HG02759 (cell line): ENCODE data around the gene RAPGEF3.

Experiments
- ATAC-seq: cut with Tn5 transposase; IDR thresholded peaks from one replicate; pipeline ENCODE4 v1.9.1; 2021; ENCODE audit warnings: mild to moderate bottlenecking, moderate library complexity; ENCODE audit not compliant: unreplicated experiment

The RAPGEF3 gene

GRCh38 chr12:47790676-47791350, 32.1 kb upstream of the RAPGEF3 start:
- no peak for ATAC-seq

GRCh38 chr12:47789712-47790489, 31.2 kb upstream of the RAPGEF3 start:
- no peak for ATAC-seq

GRCh38 chr12:47789141-47789540, 30.5 kb upstream of the RAPGEF3 start:
- no peak for ATAC-seq

- no peak for ATAC-seq
These were observed 29.1 kb upstream of the RAPGEF3 start for GRCh38 chr12:47787596-47788319.

- no peak for ATAC-seq
These were observed 28.1 kb upstream of the RAPGEF3 start for GRCh38 chr12:47786662-47787280.

- no peak for ATAC-seq
These were observed 27.4 kb upstream of the RAPGEF3 start for GRCh38 chr12:47785887-47786661.

- ATAC-seq: no peak
These were observed 26.6 kb upstream of the RAPGEF3 start for GRCh38 chr12:47785036-47785886.

- no peak for ATAC-seq
These were observed 25.4 kb upstream of the RAPGEF3 start for GRCh38 chr12:47783821-47784819.

- ATAC-seq: no peak
These were observed 24.5 kb upstream of the RAPGEF3 start for GRCh38 chr12:47783024-47783755.

- ATAC-seq: no peak
These were observed 23.7 kb upstream of the RAPGEF3 start for GRCh38 chr12:47782372-47782770.

GRCh38 chr12:47781479-47782371, 23.0 kb upstream of the RAPGEF3 start:
- ATAC-seq: no peak

GRCh38 chr12:47779943-47780504, 21.3 kb upstream of the RAPGEF3 start:
- no peak for ATAC-seq

- ATAC-seq: peak; percentile 88
These were observed 20.7 kb upstream of the RAPGEF3 start for GRCh38 chr12:47779301-47779942.

GRCh38 chr12:47778881-47779280, 20.2 kb upstream of the RAPGEF3 start:
- ATAC-seq: no peak

- no peak for ATAC-seq
These were observed 19.3 kb upstream of the RAPGEF3 start for GRCh38 chr12:47777741-47778558.
